WTC11 (cell line): ENCODE results near the gene SERGEF. TPM values are rescaled to one million over a fixed set of nuclear protein-coding genes. Genes with fewer than 3 reads are reported as not detected.

Experiments used
- ATAC-seq: fragments of 200-7000 bp; cut with Tn5 transposase; 2 replicates; pipeline ENCODE4 v1.10.0; 2021; ENCODE audit warnings: mild to moderate bottlenecking, moderate library complexity
- CTCF ChIA-PET: fragments of 300-600 bp; sonication (Branson Sonifier 250); formaldehyde crosslinking; loops from one replicate; lab custom pipeline; 2021; ENCODE audit warnings: antibody characterized with exemption; lab: Charles Lee
- POLR2A ChIA-PET: fragments of 350-600 bp; sonication (Branson Sonifier 250); formaldehyde crosslinking; loops from one replicate; lab custom pipeline; 2021; ENCODE audit warnings: antibody characterized with exemption; lab: Charles Lee
- DNase-seq: peaks from one replicate; pipeline ENCODE4 v3.0.0; 2021; ENCODE audit warnings: low spot score
- H3K27ac Mint-ChIP-seq: 2 replicates; pipeline ENCODE4 v1.8.0; 2021; ENCODE audit warnings: mixed read lengths
- H3K27me3 Mint-ChIP-seq: 2 replicates; pipeline ENCODE4 v1.8.0; 2021; ENCODE audit warnings: low read depth, mild to moderate bottlenecking, moderate library complexity, mixed read lengths
- H3K36me3 Mint-ChIP-seq: 2 replicates; pipeline ENCODE4 v1.8.0; 2021; ENCODE audit warnings: mixed read lengths
- H3K4me1 Mint-ChIP-seq: 2 replicates; pipeline ENCODE4 v1.8.0; 2022; ENCODE audit warnings: mixed read lengths
- H3K4me3 Mint-ChIP-seq: 2 replicates; pipeline ENCODE4 v1.8.0; 2021; ENCODE audit warnings: mild to moderate bottlenecking, moderate library complexity, mixed read lengths
- H3K9me3 Mint-ChIP-seq: 2 replicates; pipeline ENCODE4 v1.8.0; 2021; ENCODE audit warnings: mixed read lengths
- ATF1 ChIP-seq: sonication (generic); formaldehyde crosslinking; IDR thresholded peaks from 2 replicates; pipeline ENCODE4 v1.8.1; 2023; ENCODE audit warnings: mild to moderate bottlenecking, moderate library complexity, missing genetic modification reagents
- CBFB ChIP-seq: sonication (generic); formaldehyde crosslinking; IDR thresholded peaks from 2 replicates; pipeline ENCODE4 v1.8.1; 2022; ENCODE audit warnings: mild to moderate bottlenecking, low read depth, missing genetic modification reagents
- EMX1 ChIP-seq: fragments of 250-450 bp; sonication (Bioruptor Pico); IDR thresholded peaks from 2 replicates; pipeline ENCODE4 v1.8.0; 2021; ENCODE audit warnings: mild to moderate bottlenecking
- FOXJ3 ChIP-seq: sonication (generic); formaldehyde crosslinking; IDR thresholded peaks from 2 replicates; pipeline ENCODE4 v1.9.0; 2021; ENCODE audit warnings: missing genetic modification reagents, mild to moderate bottlenecking, borderline replicate concordance
- FOXK1 ChIP-seq: sonication (generic); formaldehyde crosslinking; IDR thresholded peaks from 2 replicates; pipeline ENCODE4 v1.8.0; 2022; ENCODE audit warnings: mild to moderate bottlenecking, moderate library complexity, missing genetic modification reagents
- JAZF1 ChIP-seq: fragments of 250-450 bp; sonication (Bioruptor Pico); IDR thresholded peaks from 2 replicates; pipeline ENCODE4 v1.9.0; 2021; ENCODE audit warnings: moderate library complexity, mild to moderate bottlenecking, inconsistent platforms
- KAT7 ChIP-seq: sonication (generic); formaldehyde crosslinking; IDR thresholded peaks from 2 replicates; pipeline ENCODE4 v1.8.1; 2023; ENCODE audit warnings: missing genetic modification reagents, mild to moderate bottlenecking, borderline replicate concordance
- MXD4 ChIP-seq: fragments of 250-450 bp; sonication (Bioruptor Pico); IDR thresholded peaks from 2 replicates; pipeline ENCODE4 v1.8.0; 2021; ENCODE audit warnings: mild to moderate bottlenecking, moderate library complexity, borderline replicate concordance
- NFATC4 ChIP-seq: fragments of 250-450 bp; sonication (Bioruptor Pico); IDR thresholded peaks from 2 replicates; pipeline ENCODE4 v1.9.0; 2021; ENCODE audit warnings: mild to moderate bottlenecking
- NFYB ChIP-seq: sonication (generic); formaldehyde crosslinking; conservative IDR thresholded peaks from 2 replicates; pipeline ENCODE4 v1.8.0; 2022; ENCODE audit warnings: low read depth, missing genetic modification reagents
- RORB ChIP-seq: fragments of 250-450 bp; sonication (Bioruptor Pico); IDR thresholded peaks from 2 replicates; pipeline ENCODE4 v1.9.0; 2021; ENCODE audit warnings: mild to moderate bottlenecking
- SMAD4 ChIP-seq: sonication (generic); formaldehyde crosslinking; IDR thresholded peaks from 2 replicates; pipeline ENCODE4 v1.8.0; 2022; ENCODE audit warnings: mild to moderate bottlenecking, missing genetic modification reagents
- SOX15 ChIP-seq: fragments of 250-450 bp; sonication (Bioruptor Pico); IDR thresholded peaks from 2 replicates; pipeline ENCODE4 v1.9.0; 2021; ENCODE audit warnings: mild to moderate bottlenecking
- TEAD4 ChIP-seq: sonication (generic); formaldehyde crosslinking; IDR thresholded peaks from 2 replicates; pipeline ENCODE4 v1.8.0; 2022; ENCODE audit warnings: mild to moderate bottlenecking, missing genetic modification reagents
- ZNF138 ChIP-seq: sonication (generic); formaldehyde crosslinking; conservative IDR thresholded peaks from 2 replicates; pipeline ENCODE4 v1.8.1; 2022; ENCODE audit warnings: mild to moderate bottlenecking, moderate library complexity, missing genetic modification reagents
- ZNF232 ChIP-seq: sonication (generic); formaldehyde crosslinking; IDR thresholded peaks from 2 replicates; pipeline ENCODE4 v1.8.0; 2022; ENCODE audit warnings: mild to moderate bottlenecking, missing genetic modification reagents
- ZNF263 ChIP-seq: sonication (generic); formaldehyde crosslinking; IDR thresholded peaks from 2 replicates; pipeline ENCODE4 v1.8.1; 2022; ENCODE audit warnings: low read depth, mild to moderate bottlenecking, moderate library complexity, missing genetic modification reagents
- ZNF671 ChIP-seq: fragments of 250-450 bp; sonication (Bioruptor Pico); IDR thresholded peaks from 2 replicates; pipeline ENCODE4 v1.8.0; 2021; ENCODE audit warnings: mild to moderate bottlenecking
- total RNA-seq: library from RNA; stranded (reverse); gene quantifications from 3 replicates; pipeline ENCODE4 v1.2.3, GENCODE V29; 2021
- TF ChIP-seq, protein P1 (sequence below): fragments of 250-450 bp; sonication (Bioruptor Pico); IDR thresholded peaks from 2 replicates; pipeline ENCODE4 v1.9.0; 2021; ENCODE audit warnings: mild to moderate bottlenecking
- TF ChIP-seq, protein P2 (sequence below): sonication (generic); formaldehyde crosslinking; IDR thresholded peaks from 2 replicates; pipeline ENCODE4 v1.8.0; 2023; ENCODE audit warnings: missing genetic modification reagents, mild to moderate bottlenecking, borderline replicate concordance
- TF ChIP-seq, protein P3 (sequence below): fragments of 200-600 bp; IDR thresholded peaks from 2 replicates; pipeline ENCODE4 v1.8.0; 2022; ENCODE audit warnings: antibody characterized with exemption
- TF ChIP-seq, protein P4 (sequence below): sonication (generic); formaldehyde crosslinking; IDR thresholded peaks from 2 replicates; pipeline ENCODE4 v1.8.1; 2022; ENCODE audit warnings: mild to moderate bottlenecking, missing genetic modification reagents, moderate library complexity, borderline replicate concordance
- TF ChIP-seq, protein P5 (sequence below): sonication (generic); formaldehyde crosslinking; IDR thresholded peaks from 2 replicates; pipeline ENCODE4 v1.8.0; 2022; ENCODE audit warnings: mild to moderate bottlenecking, missing genetic modification reagents
- TF ChIP-seq, protein P6 (sequence below): sonication (generic); formaldehyde crosslinking; IDR thresholded peaks from 2 replicates; pipeline ENCODE4 v1.8.1; 2023; ENCODE audit warnings: mild to moderate bottlenecking, missing genetic modification reagents, borderline replicate concordance

The SERGEF gene
- total RNA-seq, 1 experiment from 2014 or later, result 35.5 TPM

DNA sequence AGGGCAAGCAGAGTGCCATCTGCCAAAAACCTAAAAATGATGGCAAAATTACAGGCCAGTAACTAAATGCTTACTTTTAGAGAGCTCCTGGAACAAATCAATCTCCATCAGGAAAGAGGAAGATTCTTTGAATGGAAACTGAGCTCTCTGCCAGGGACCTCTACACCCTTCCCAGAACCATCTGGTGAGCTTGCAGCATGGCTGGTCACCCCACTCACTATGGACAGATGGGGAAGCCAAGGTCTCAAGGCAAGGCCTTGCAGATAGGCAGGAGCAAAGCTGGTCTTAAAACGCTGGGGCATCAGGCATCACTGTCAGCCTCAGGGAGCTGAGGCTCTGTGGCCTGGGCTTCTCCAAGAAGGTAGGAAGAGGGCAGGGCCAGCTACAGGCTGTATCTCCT is 36.2 kb downstream of the SERGEF start:
- no peak overlapping the region for H3K4me3 Mint-ChIP-seq
- H3K4me1 Mint-ChIP-seq, result 0 out of 2 replicates have a peak, but pooled peaks cover 3% of the 10 kb centered on the region
- H3K27me3 Mint-ChIP-seq, result no peaks in the 10 kb centered on the region; the same call in 1 of the 2 replicates
- peaks cover 10% of the 10 kb centered on the region for H3K36me3 Mint-ChIP-seq
- TF ChIP-seq SMAD4 (CRISPR knock-in tag), result no peak
- no peak for TF ChIP-seq ZNF138 (CRISPR knock-in tag)
- no peak for TF ChIP-seq ZNF263 (CRISPR knock-in tag)
- no peak for TF ChIP-seq JAZF1 (CRISPR knock-in tag)
- no peak for TF ChIP-seq FOXJ3
- TF ChIP-seq, protein P1, sequence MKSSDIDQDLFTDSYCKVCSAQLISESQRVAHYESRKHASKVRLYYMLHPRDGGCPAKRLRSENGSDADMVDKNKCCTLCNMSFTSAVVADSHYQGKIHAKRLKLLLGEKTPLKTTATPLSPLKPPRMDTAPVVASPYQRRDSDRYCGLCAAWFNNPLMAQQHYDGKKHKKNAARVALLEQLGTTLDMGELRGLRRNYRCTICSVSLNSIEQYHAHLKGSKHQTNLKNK, result no peak
- no peak for TF ChIP-seq ZNF232 (CRISPR knock-in tag)
- TF ChIP-seq, protein P2, sequence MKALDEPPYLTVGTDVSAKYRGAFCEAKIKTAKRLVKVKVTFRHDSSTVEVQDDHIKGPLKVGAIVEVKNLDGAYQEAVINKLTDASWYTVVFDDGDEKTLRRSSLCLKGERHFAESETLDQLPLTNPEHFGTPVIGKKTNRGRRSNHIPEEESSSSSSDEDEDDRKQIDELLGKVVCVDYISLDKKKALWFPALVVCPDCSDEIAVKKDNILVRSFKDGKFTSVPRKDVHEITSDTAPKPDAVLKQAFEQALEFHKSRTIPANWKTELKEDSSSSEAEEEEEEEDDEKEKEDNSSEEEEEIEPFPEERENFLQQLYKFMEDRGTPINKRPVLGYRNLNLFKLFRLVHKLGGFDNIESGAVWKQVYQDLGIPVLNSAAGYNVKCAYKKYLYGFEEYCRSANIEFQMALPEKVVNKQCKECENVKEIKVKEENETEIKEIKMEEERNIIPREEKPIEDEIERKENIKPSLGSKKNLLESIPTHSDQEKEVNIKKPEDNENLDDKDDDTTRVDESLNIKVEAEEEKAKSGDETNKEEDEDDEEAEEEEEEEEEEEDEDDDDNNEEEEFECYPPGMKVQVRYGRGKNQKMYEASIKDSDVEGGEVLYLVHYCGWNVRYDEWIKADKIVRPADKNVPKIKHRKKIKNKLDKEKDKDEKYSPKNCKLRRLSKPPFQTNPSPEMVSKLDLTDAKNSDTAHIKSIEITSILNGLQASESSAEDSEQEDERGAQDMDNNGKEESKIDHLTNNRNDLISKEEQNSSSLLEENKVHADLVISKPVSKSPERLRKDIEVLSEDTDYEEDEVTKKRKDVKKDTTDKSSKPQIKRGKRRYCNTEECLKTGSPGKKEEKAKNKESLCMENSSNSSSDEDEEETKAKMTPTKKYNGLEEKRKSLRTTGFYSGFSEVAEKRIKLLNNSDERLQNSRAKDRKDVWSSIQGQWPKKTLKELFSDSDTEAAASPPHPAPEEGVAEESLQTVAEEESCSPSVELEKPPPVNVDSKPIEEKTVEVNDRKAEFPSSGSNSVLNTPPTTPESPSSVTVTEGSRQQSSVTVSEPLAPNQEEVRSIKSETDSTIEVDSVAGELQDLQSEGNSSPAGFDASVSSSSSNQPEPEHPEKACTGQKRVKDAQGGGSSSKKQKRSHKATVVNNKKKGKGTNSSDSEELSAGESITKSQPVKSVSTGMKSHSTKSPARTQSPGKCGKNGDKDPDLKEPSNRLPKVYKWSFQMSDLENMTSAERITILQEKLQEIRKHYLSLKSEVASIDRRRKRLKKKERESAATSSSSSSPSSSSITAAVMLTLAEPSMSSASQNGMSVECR (CRISPR knock-in tag), result no peak
- no peak for TF ChIP-seq RORB
- no peak for TF ChIP-seq KAT7 (CRISPR knock-in tag)
- TF ChIP-seq NFYB (CRISPR knock-in tag), result no peak
- TF ChIP-seq, protein P3, sequence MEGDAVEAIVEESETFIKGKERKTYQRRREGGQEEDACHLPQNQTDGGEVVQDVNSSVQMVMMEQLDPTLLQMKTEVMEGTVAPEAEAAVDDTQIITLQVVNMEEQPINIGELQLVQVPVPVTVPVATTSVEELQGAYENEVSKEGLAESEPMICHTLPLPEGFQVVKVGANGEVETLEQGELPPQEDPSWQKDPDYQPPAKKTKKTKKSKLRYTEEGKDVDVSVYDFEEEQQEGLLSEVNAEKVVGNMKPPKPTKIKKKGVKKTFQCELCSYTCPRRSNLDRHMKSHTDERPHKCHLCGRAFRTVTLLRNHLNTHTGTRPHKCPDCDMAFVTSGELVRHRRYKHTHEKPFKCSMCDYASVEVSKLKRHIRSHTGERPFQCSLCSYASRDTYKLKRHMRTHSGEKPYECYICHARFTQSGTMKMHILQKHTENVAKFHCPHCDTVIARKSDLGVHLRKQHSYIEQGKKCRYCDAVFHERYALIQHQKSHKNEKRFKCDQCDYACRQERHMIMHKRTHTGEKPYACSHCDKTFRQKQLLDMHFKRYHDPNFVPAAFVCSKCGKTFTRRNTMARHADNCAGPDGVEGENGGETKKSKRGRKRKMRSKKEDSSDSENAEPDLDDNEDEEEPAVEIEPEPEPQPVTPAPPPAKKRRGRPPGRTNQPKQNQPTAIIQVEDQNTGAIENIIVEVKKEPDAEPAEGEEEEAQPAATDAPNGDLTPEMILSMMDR, result no peak
- ATAC-seq (no peak), DNase-seq (no peak)
- H3K27ac Mint-ChIP-seq, result no peak overlapping the region
- CTCF ChIA-PET, result interaction anchor here (0.9 to 3.6 kb wide), 4 partner anchors 44 to 246 kb away, joined by 5 to 27 read pairs (median 8); partner anchors contain the start of gene KCNC1
- H3K9me3 Mint-ChIP-seq, result peaks cover 2% of the 10 kb centered on the region
- POLR2A ChIA-PET, result no interaction called here

DNA sequence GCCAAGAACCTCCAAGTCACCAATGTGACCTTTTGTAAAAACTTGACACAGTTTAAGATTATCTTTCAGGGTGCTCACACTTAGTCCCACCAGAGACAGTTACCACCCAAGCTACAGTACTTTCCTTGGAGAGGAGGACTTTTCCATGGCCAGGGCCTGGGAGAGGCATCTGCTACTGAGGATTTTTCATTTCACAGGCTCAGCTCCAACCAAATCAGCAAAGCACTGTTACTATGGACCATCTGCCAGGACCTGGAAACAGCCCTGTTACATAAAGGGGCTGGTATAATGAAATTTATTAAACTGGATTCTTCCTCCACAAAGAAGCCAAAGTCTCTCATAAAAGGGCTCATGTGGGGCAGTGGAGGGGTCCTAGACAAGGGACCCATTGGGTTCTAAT is 38.6 kb downstream of the SERGEF start:
- no peak for DNase-seq
- CTCF ChIA-PET, result interaction anchor here (0.5 to 4.4 kb wide), 5 partner anchors 67 to 585 kb away, joined by 4 to 82 read pairs (median 40); no protein-coding TSS in a partner anchor
- TF ChIP-seq EMX1 (CRISPR knock-in tag) (no peak), RORB (no peak), NFATC4 (no peak), ZNF232 (CRISPR knock-in tag) (no peak), ZNF263 (CRISPR knock-in tag) (no peak), MXD4 (no peak), ZNF671 (no peak), SOX15 (CRISPR knock-in tag) (no peak), ATF1 (no peak), FOXK1 (no peak), TEAD4 (CRISPR knock-in tag) (no peak), CBFB (CRISPR knock-in tag) (no peak)
- TF ChIP-seq, protein P4, sequence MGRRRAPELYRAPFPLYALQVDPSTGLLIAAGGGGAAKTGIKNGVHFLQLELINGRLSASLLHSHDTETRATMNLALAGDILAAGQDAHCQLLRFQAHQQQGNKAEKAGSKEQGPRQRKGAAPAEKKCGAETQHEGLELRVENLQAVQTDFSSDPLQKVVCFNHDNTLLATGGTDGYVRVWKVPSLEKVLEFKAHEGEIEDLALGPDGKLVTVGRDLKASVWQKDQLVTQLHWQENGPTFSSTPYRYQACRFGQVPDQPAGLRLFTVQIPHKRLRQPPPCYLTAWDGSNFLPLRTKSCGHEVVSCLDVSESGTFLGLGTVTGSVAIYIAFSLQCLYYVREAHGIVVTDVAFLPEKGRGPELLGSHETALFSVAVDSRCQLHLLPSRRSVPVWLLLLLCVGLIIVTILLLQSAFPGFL (CRISPR knock-in tag), result no peak
- TF ChIP-seq, protein P5, sequence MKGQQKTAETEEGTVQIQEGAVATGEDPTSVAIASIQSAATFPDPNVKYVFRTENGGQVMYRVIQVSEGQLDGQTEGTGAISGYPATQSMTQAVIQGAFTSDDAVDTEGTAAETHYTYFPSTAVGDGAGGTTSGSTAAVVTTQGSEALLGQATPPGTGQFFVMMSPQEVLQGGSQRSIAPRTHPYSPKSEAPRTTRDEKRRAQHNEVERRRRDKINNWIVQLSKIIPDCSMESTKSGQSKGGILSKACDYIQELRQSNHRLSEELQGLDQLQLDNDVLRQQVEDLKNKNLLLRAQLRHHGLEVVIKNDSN (CRISPR knock-in tag), result no peak
- TF ChIP-seq, protein P1, result no peak
- TF ChIP-seq, protein P6, sequence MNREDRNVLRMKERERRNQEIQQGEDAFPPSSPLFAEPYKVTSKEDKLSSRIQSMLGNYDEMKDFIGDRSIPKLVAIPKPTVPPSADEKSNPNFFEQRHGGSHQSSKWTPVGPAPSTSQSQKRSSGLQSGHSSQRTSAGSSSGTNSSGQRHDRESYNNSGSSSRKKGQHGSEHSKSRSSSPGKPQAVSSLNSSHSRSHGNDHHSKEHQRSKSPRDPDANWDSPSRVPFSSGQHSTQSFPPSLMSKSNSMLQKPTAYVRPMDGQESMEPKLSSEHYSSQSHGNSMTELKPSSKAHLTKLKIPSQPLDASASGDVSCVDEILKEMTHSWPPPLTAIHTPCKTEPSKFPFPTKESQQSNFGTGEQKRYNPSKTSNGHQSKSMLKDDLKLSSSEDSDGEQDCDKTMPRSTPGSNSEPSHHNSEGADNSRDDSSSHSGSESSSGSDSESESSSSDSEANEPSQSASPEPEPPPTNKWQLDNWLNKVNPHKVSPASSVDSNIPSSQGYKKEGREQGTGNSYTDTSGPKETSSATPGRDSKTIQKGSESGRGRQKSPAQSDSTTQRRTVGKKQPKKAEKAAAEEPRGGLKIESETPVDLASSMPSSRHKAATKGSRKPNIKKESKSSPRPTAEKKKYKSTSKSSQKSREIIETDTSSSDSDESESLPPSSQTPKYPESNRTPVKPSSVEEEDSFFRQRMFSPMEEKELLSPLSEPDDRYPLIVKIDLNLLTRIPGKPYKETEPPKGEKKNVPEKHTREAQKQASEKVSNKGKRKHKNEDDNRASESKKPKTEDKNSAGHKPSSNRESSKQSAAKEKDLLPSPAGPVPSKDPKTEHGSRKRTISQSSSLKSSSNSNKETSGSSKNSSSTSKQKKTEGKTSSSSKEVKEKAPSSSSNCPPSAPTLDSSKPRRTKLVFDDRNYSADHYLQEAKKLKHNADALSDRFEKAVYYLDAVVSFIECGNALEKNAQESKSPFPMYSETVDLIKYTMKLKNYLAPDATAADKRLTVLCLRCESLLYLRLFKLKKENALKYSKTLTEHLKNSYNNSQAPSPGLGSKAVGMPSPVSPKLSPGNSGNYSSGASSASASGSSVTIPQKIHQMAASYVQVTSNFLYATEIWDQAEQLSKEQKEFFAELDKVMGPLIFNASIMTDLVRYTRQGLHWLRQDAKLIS (CRISPR knock-in tag), result no peak

More for the DNA sequence above, 38.6 kb downstream of the SERGEF start:
- ATAC-seq, result no peak
- POLR2A ChIA-PET, result no interaction called here
- Mint-ChIP-seq H3K27ac (no peak overlapping the region), H3K9me3 (peaks cover 9% of the 10 kb centered on the region), H3K27me3 (no peaks in the 10 kb centered on the region; the same call in 1 of the 2 replicates), H3K36me3 (peaks cover 26% of the 10 kb centered on the region), H3K4me1 (0 out of 2 replicates have a peak, but pooled peaks cover 3% of the 10 kb centered on the region), H3K4me3 (no peak overlapping the region)
